Lung (tissue), 12 donors: ENCODE data around the gene NBPF3. TPM values are rescaled to one million over a fixed set of nuclear protein-coding genes. Genes with fewer than 3 reads are reported as not detected.

ENCODE experiments used
- ATAC-seq: fragments of 200-7000 bp; cut with Tn5 transposase; one replicate; pipeline ENCODE4 v1.9.1; 2020; ENCODE audit warnings: moderate number of reproducible peaks; ENCODE audit not compliant: insufficient read depth, low FRiP score
- DNase-seq, 3 donors: peaks; one replicate each; pipeline ENCODE4 v3.0.0-alpha.2; 2013 to 2017
- H3K27ac ChIP-seq, 2 donors: one replicate each; pipeline ENCODE4 v1.5.1; 2013; ENCODE audit warnings: mild to moderate bottlenecking in 2 of 2, moderate library complexity in 2 of 2, control low read depth in 1 of 2, inconsistent platforms in 1 of 2, low read depth in 1 of 2, low read length in 1 of 2
- H3K27me3 ChIP-seq, 3 donors: one replicate each; pipeline ENCODE4 v1.5.1; 2013; ENCODE audit warnings: low read length in 2 of 3; ENCODE audit not compliant: control insufficient read depth in 3 of 3, insufficient read depth in 3 of 3
- H3K36me3 ChIP-seq, 4 donors: one replicate each; pipeline ENCODE4 v1.5.1; 2013; ENCODE audit warnings: low read length in 4 of 4, mild to moderate bottlenecking in 1 of 4, moderate library complexity in 1 of 4; ENCODE audit not compliant: control insufficient read depth in 4 of 4, insufficient read depth in 4 of 4
- H3K4me1 ChIP-seq, 5 donors: one replicate each; pipeline ENCODE4 v1.5.1; 2013; ENCODE audit warnings: low read length in 5 of 5, mild to moderate bottlenecking in 2 of 5, moderate library complexity in 1 of 5; ENCODE audit not compliant: control insufficient read depth in 5 of 5, insufficient read depth in 5 of 5
- H3K4me3 ChIP-seq: one replicate; pipeline ENCODE4 v1.5.1; 2013; ENCODE audit warnings: mild to moderate bottlenecking, control low read depth, moderate library complexity
- H3K9ac ChIP-seq, 2 donors: one replicate each; pipeline ENCODE4 v1.5.1; 2013; ENCODE audit warnings: low read length in 2 of 2, control low read depth in 1 of 2; ENCODE audit not compliant: insufficient read depth in 1 of 2
- H3K9me3 ChIP-seq, 4 donors: one replicate each; pipeline ENCODE4 v1.5.1; 2013; ENCODE audit warnings: low read length in 3 of 4, mild to moderate bottlenecking in 1 of 4, moderate library complexity in 1 of 4; ENCODE audit not compliant: control insufficient read depth in 4 of 4, insufficient read depth in 3 of 4
- CTCF ChIP-seq: IDR thresholded peaks from 2 replicates; pipeline ENCODE4 v1.5.1; 2012; ENCODE audit warnings: mild to moderate bottlenecking; ENCODE audit errors: control extremely low read depth, extremely low read depth
- WGBS, 2 donors: extraction: QIAGEN DNeasy Blood & Tissue Kit; methylation state at CpG; one replicate each; pipeline ENCODE4 v1.1.7; 2013; 5-methylcytosine and 5-hydroxymethylcytosine counted together
- polyA plus RNA-seq, 2 donors: library from polyadenylated mRNA; stranded (reverse); fragments of 200-250 nt; gene quantifications; one replicate each; pipeline ENCODE4 v1.2.1, GENCODE V29; 2013
- total RNA-seq, 2 donors: library from RNA; depleted of rRNA in 1 of 2; stranded (reverse); fragments of >200 nt in 1 of 2; gene quantifications; one replicate each; pipeline ENCODE4 v1.2.1, GENCODE V29; 2014 to 2021
- donor health status: control.
- donor health status: control.
- donor health status: Bipolar disorder and iron deficiency.
- donor health status: healthy.
- donor health status: DM: yes; HTN: yes; CAD: no.

The NBPF3 gene
- total and polyA plus RNA-seq, 4 donors, result 1.3 to 17.6 (median 5.6) TPM

- TF ChIP-seq CTCF, result no peak
These were observed 92.6 kb downstream of the NBPF3 start for GRCh38 chr1:21532496-21532895.

GRCh38 chr1:21532992-21533534 is 93.1 kb downstream of the NBPF3 start:
- Histone ChIP-seq H3K27ac (no peak overlapping the region), H3K36me3 (no peaks in the 10 kb centered on the region), H3K4me1 (peaks cover 0 to 6% (median 3%) of the 10 kb centered on the region in 5 donors), H3K9ac (no peak overlapping the region), H3K4me3 (no peak overlapping the region), H3K27me3 (no peaks in the 10 kb centered on the region), H3K9me3 (no peaks in the 10 kb centered on the region)
- no peak for ATAC-seq
- TF ChIP-seq CTCF, result no peak
- no peak for DNase-seq
- WGBS, 2 donors, result 84 to 88% methylated on average over 4 of the region's 4 CpGs

More at GRCh38 chr1:21532496-21532895, 92.6 kb downstream of the NBPF3 start:
- H3K9ac ChIP-seq, result no peak overlapping the region
- H3K9me3 ChIP-seq, result no peaks in the 10 kb centered on the region
- H3K4me3 ChIP-seq, result no peak overlapping the region
- 55 to 71% methylated on average over 3 of the region's 3 CpGs for WGBS, 2 donors
- no peak overlapping the region for H3K27ac ChIP-seq
- ATAC-seq (no peak), DNase-seq (no peak)
- H3K36me3 ChIP-seq, result no peaks in the 10 kb centered on the region
- H3K4me1 ChIP-seq, result peaks cover 0 to 2% (median under 1%) of the 10 kb centered on the region in 5 donors
- no peaks in the 10 kb centered on the region for H3K27me3 ChIP-seq

GRCh38 chr1:21534146-21534545 is 94.2 kb downstream of the NBPF3 start:
- no peak for TF ChIP-seq CTCF
- Histone ChIP-seq H3K27ac (no peak overlapping the region), H3K4me3 (no peak overlapping the region), H3K27me3 (peaks cover 0 to 4% (median 0%) of the 10 kb centered on the region in 3 donors), H3K4me1 (peaks cover 0 to 8% (median 3%) of the 10 kb centered on the region in 5 donors), H3K36me3 (no peaks in the 10 kb centered on the region), H3K9me3 (no peaks in the 10 kb centered on the region), H3K9ac (no peak overlapping the region)
- ATAC-seq (no peak), DNase-seq (no peak)
- WGBS, 2 donors, result 87 to 91% methylated on average over 5 of the region's 5 CpGs

Other genes with a start within 250 kb of the NBPF3 start
- 100 to 1,000 TPM; 105 to 129 TPM for gene ECE1, start 149.7 kb upstream of the NBPF3 start, total RNA-seq
- 100 to 1,000 TPM in 1 of 2 donors, 10 to 100 TPM in 1; 55.7 to 104 TPM for gene ECE1, start 149.7 kb upstream of the NBPF3 start, polyA plus RNA-seq
- 100 to 1,000 TPM in 1 of 2 donors, 10 to 100 TPM in 1; 38.6 to 242 TPM for gene ALPL, start 69.3 kb downstream of the NBPF3 start, total RNA-seq
- 100 to 1,000 TPM; 220 to 241 TPM for gene ALPL, start 69.3 kb downstream of the NBPF3 start, polyA plus RNA-seq
- gene RAP1GAP, start 229.2 kb downstream of the NBPF3 start, total RNA-seq, result 10 to 100 TPM; 14.6 to 41.4 TPM
- gene RAP1GAP, start 229.2 kb downstream of the NBPF3 start, polyA plus RNA-seq, result 10 to 100 TPM in 1 of 2 donors, 1 to 10 TPM in 1; 5.6 to 64.7 TPM